RWPE2 (cell line): ENCODE results near the gene NT5C1B.

Experiments used
- ATAC-seq: fragments of 200-7000 bp; cut with Tn5 transposase; 3 replicates; pipeline ENCODE4 v1.9.1; 2021; ENCODE audit warnings: low read depth
- DNase-seq: peaks from one replicate; pipeline ENCODE4 v3.0.0-alpha.2; 2020; ENCODE audit warnings: low spot score
- H3K27ac ChIP-seq: fragments of 450-650 bp; 2 replicates; pipeline ENCODE4 v1.5.1; 2017; ENCODE audit warnings: mild to moderate bottlenecking; ENCODE audit not compliant: poor library complexity, severe bottlenecking
- H3K27me3 ChIP-seq: fragments of 250-450 bp; sonication (Bioruptor Pico); 2 replicates; pipeline ENCODE4 v1.5.1; 2021; ENCODE audit warnings: mild to moderate bottlenecking, moderate library complexity; ENCODE audit not compliant: insufficient read depth, poor library complexity, severe bottlenecking
- H3K36me3 ChIP-seq: fragments of 250-450 bp; sonication (Bioruptor Pico); 2 replicates; pipeline ENCODE4 v1.5.1; 2020; ENCODE audit warnings: low read depth, mild to moderate bottlenecking, moderate library complexity
- H3K4me1 ChIP-seq: fragments of 250-450 bp; sonication (Bioruptor Pico); 2 replicates; pipeline ENCODE4 v1.5.1; 2021; ENCODE audit warnings: mild to moderate bottlenecking, moderate library complexity; ENCODE audit not compliant: insufficient read depth, poor library complexity, severe bottlenecking
- H3K4me3 ChIP-seq: fragments of 250-450 bp; sonication (Bioruptor Pico); 2 replicates; pipeline ENCODE4 v1.5.1; 2021; ENCODE audit warnings: mild to moderate bottlenecking, moderate library complexity; ENCODE audit not compliant: severe bottlenecking
- H3K9me3 ChIP-seq: fragments of 250-450 bp; sonication (Bioruptor Pico); 2 replicates; pipeline ENCODE4 v1.5.1; 2021; ENCODE audit warnings: mild to moderate bottlenecking, moderate library complexity; ENCODE audit not compliant: severe bottlenecking
- TF ChIP-seq, protein P1 (sequence below): fragments of 450-650 bp; IDR thresholded peaks from one replicate; pipeline ENCODE4 v1.5.1; 2017; ENCODE audit warnings: mild to moderate bottlenecking, moderate library complexity; ENCODE audit not compliant: poor library complexity, severe bottlenecking

The NT5C1B gene

DNA sequence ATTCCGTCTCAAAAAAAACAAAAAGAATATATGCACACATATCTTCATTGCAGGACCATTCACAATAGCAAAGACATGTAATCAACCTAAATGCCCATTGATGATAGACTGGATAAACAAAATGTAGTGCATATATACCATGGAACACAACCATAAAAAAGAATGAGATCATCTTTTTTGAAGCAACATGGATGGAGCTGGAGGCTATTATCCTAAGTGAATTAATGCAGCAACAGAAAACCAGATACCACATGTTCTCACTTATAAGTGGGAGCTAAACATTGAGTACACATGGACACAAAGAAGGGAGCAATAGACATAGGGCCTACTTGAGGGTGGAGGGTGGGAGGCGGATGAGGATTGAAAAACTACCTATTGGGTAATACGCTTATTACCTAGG is 8.8 kb downstream of the NT5C1B start:
- no peak overlapping the region for H3K4me3 ChIP-seq
- TF ChIP-seq, protein P1, sequence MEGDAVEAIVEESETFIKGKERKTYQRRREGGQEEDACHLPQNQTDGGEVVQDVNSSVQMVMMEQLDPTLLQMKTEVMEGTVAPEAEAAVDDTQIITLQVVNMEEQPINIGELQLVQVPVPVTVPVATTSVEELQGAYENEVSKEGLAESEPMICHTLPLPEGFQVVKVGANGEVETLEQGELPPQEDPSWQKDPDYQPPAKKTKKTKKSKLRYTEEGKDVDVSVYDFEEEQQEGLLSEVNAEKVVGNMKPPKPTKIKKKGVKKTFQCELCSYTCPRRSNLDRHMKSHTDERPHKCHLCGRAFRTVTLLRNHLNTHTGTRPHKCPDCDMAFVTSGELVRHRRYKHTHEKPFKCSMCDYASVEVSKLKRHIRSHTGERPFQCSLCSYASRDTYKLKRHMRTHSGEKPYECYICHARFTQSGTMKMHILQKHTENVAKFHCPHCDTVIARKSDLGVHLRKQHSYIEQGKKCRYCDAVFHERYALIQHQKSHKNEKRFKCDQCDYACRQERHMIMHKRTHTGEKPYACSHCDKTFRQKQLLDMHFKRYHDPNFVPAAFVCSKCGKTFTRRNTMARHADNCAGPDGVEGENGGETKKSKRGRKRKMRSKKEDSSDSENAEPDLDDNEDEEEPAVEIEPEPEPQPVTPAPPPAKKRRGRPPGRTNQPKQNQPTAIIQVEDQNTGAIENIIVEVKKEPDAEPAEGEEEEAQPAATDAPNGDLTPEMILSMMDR, result no peak

GRCh38 chr2:18578033-18578432 is 11.3 kb downstream of the NT5C1B start:
- Histone ChIP-seq H3K27me3 (no peaks in the 10 kb centered on the region), H3K4me1 (no peaks in the 10 kb centered on the region), H3K4me3 (no peak overlapping the region), H3K27ac (no peak overlapping the region), H3K9me3 (no peaks in the 10 kb centered on the region), H3K36me3 (no peaks in the 10 kb centered on the region)
- TF ChIP-seq, protein P1, result no peak
- no peak for DNase-seq
- ATAC-seq, result no peak

More for the DNA sequence above, 8.8 kb downstream of the NT5C1B start:
- H3K36me3 ChIP-seq, result no peaks in the 10 kb centered on the region
- ATAC-seq (no peak), DNase-seq (no peak)
- no peaks in the 10 kb centered on the region for H3K4me1 ChIP-seq
- no peak overlapping the region for H3K27ac ChIP-seq
- H3K9me3 ChIP-seq, result no peaks in the 10 kb centered on the region
- no peaks in the 10 kb centered on the region for H3K27me3 ChIP-seq

DNA sequence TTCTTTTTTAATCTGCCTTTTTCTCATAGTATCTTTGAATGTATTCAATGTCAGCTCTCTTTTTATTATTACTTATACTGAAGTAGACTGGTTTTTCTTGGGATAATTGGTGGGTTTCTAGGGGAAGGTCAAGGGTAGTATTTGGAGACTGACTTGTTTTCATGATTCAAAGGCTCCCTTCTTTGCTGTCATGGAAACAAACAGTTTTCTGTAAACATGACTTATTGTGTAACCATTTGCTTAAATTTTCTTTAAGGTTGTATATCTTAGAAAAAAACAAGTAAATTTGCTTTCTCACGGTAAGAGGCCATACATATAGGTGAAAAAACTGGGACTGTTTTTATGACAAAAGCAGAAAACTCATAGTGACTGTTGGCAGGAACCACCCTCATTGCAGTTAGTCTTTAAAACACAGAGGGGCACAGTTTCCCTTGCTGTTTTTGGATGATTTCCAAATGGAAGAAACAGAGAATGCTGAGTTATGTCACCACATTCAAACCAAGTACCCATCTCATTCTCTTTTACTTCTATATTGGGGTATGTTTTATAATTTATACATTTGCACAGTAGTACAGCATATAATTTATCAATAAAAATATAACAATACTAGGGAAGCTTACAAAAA is 23.1 kb downstream of the NT5C1B start:
- no peaks in the 10 kb centered on the region for H3K27me3 ChIP-seq
- peaks cover 5% of the 10 kb centered on the region for H3K9me3 ChIP-seq
- TF ChIP-seq, protein P1, result no peak
- peaks cover 33% of the 10 kb centered on the region for H3K36me3 ChIP-seq
- peaks cover 2% of the 10 kb centered on the region for H3K4me1 ChIP-seq
- no peak overlapping the region for H3K4me3 ChIP-seq
- ATAC-seq (no peak), DNase-seq (no peak)
- H3K27ac ChIP-seq, result no peak overlapping the region

DNA sequence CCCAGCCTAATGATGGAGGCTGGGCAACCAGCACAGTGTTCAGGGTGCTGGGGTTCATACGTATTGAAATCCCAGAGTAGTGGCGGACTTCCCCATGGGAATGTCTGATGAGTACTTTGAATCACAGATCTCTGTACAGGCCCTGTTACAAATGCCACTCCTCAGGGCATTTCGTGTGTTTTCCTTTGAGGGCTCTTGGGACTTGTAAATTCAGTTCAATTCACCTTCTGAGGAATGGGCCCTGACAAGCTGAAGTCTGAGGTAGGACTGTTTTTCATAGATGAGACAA is 28.6 kb downstream of the NT5C1B start:
- no peak for ATAC-seq
- Histone ChIP-seq H3K27me3 (no peaks in the 10 kb centered on the region), H3K4me3 (peak overlapping the region; percentile 74), H3K9me3 (peaks cover 5% of the 10 kb centered on the region), H3K36me3 (peaks cover 39% of the 10 kb centered on the region), H3K4me1 (peaks cover 14% of the 10 kb centered on the region), H3K27ac (peak overlapping the region; percentile 80)
- no peak for DNase-seq
- TF ChIP-seq, protein P1, result no peak

- ATAC-seq (peak; percentile 92), DNase-seq (peak; percentile 93)
- TF ChIP-seq, protein P1, result no peak
- H3K4me1 ChIP-seq, result peaks cover 14% of the 10 kb centered on the region
- peaks cover 5% of the 10 kb centered on the region for H3K9me3 ChIP-seq
- no peaks in the 10 kb centered on the region for H3K27me3 ChIP-seq
- H3K36me3 ChIP-seq, result peaks cover 39% of the 10 kb centered on the region
- peak within 1 kb of the TSS; percentile 80 for H3K27ac ChIP-seq
- peak within 1 kb of the TSS; percentile 74 for H3K4me3 ChIP-seq
Measured at GRCh38 chr2:18560031-18560796, 29.2 kb downstream of the NT5C1B start, which contains the start of gene RDH14. Gene RDH14 (minus strand): TSS chr2:18560653. CDS start chr2:18560572, 81 bp downstream.
